DOHH2 (cell line): ENCODE data around the gene INHA.

ENCODE experiments used
- EZH2phosphoT487 ChIP-seq: fragments of 200-600 bp; sonication (generic); IDR thresholded peaks from 2 replicates; pipeline ENCODE4 v1.6.1; 2017; ENCODE audit warnings: borderline replicate concordance, mild to moderate bottlenecking, antibody characterized with exemption, low read length, moderate library complexity, mixed read lengths
- TF ChIP-seq, protein P1 (sequence below): fragments of 200-600 bp; sonication (generic); IDR thresholded peaks from one replicate; pipeline ENCODE4 v1.5.1; 2014; ENCODE audit warnings: antibody characterized with exemption, mild to moderate bottlenecking, low read depth, low read length; ENCODE audit not compliant: poor library complexity, severe bottlenecking

- TF ChIP-seq, protein P1, sequence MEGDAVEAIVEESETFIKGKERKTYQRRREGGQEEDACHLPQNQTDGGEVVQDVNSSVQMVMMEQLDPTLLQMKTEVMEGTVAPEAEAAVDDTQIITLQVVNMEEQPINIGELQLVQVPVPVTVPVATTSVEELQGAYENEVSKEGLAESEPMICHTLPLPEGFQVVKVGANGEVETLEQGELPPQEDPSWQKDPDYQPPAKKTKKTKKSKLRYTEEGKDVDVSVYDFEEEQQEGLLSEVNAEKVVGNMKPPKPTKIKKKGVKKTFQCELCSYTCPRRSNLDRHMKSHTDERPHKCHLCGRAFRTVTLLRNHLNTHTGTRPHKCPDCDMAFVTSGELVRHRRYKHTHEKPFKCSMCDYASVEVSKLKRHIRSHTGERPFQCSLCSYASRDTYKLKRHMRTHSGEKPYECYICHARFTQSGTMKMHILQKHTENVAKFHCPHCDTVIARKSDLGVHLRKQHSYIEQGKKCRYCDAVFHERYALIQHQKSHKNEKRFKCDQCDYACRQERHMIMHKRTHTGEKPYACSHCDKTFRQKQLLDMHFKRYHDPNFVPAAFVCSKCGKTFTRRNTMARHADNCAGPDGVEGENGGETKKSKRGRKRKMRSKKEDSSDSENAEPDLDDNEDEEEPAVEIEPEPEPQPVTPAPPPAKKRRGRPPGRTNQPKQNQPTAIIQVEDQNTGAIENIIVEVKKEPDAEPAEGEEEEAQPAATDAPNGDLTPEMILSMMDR = no peak
- no peak for TF ChIP-seq EZH2phosphoT487
Observed at GRCh38 chr2:219537657-219538488, 34.2 kb upstream of the INHA start.
